Measurements from ENCODE around the gene SYNGR3. TPM values are rescaled to one million over a fixed set of nuclear protein-coding genes. Genes with fewer than 3 reads are reported as not detected.

SYNGR3 gene
- total RNA-seq, 2 donors from 2014 or later = 7.0 to 11.2 TPM

DNA sequence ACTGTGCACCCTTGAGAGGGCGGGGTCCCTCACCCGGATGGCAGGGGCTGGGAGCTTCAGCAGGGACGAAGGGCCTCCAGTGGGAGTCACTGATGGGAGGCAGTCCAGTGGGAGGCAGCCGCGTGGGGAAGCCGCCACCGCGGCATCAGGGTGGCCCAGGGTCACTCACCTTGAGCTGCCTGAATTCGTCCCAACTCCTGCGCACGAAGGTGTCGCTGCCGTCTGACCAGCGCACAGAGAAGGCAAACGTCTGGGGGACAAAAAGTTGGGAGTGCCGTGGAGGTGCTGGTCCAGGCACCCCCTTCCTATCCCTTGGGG, 9.0 kb upstream of the SYNGR3 start:
- Histone ChIP-seq H3K27me3 (ENCODE audit: control insufficient read depth, insufficient read depth, low read length, poor library complexity, severe bottlenecking) (peaks cover 47% of the 10 kb centered on the region), H3K9me3 (ENCODE audit: control insufficient read depth, low read length) (no peaks in the 10 kb centered on the region), H3K27ac (ENCODE audit: low read depth, low read length) (no peak overlapping the region), H3K4me3 (ENCODE audit: low read length) (no peak overlapping the region), H3K4me1 (ENCODE audit: control insufficient read depth, insufficient read depth, low read length) (no peaks in the 10 kb centered on the region), H3K36me3 (ENCODE audit: control insufficient read depth, insufficient read depth, low read length) (peaks cover 29% of the 10 kb centered on the region), H3K9ac (ENCODE audit: extremely low read depth, low read length, poor library complexity, severe bottlenecking) (no peak overlapping the region)
- Mint-ChIP-seq H3K9me3 (no peaks in the 10 kb centered on the region), H3K27ac (no peak overlapping the region), H3K36me3 (ENCODE audit: low read depth) (peaks cover 6% of the 10 kb centered on the region), H3K27me3 (ENCODE audit: insufficient read depth) (peaks cover 41% of the 10 kb centered on the region), H3K4me3 (no peak overlapping the region), H3K4me1 (peaks cover 5% of the 10 kb centered on the region)
- WGBS, 2 experiments (ENCODE audit: insufficient coverage in 1 of 2, insufficient read length in 1 of 2) = 62 to 64% methylated on average over 5 to 16 of the region's 16 CpGs
- TF ChIP-seq, protein P1, sequence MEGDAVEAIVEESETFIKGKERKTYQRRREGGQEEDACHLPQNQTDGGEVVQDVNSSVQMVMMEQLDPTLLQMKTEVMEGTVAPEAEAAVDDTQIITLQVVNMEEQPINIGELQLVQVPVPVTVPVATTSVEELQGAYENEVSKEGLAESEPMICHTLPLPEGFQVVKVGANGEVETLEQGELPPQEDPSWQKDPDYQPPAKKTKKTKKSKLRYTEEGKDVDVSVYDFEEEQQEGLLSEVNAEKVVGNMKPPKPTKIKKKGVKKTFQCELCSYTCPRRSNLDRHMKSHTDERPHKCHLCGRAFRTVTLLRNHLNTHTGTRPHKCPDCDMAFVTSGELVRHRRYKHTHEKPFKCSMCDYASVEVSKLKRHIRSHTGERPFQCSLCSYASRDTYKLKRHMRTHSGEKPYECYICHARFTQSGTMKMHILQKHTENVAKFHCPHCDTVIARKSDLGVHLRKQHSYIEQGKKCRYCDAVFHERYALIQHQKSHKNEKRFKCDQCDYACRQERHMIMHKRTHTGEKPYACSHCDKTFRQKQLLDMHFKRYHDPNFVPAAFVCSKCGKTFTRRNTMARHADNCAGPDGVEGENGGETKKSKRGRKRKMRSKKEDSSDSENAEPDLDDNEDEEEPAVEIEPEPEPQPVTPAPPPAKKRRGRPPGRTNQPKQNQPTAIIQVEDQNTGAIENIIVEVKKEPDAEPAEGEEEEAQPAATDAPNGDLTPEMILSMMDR (conservative IDR thresholded peaks at IDR 0.05) = no peak
- no peak for DNase-seq

DNA sequence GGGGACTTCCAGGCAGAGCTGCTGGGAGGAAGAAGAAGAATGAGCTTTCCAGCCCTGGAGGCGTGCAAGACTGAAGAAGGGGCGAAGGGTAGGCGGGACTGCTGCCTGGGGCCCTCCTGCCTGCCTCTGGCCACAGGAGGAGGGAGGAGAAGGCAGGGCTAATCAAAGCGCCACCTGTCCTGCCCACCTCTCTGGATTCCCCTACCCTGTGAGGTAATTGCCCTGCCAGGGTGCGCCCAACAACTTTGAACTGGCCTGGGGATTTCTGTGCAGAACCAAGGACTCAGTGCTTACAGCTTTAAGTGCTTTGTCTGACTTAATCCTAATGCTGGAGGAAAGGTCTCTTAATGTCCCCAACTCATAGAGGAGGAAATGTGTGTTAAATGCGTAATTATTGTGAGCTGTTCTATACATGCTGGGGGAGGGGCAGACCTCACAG, 8.4 kb upstream of the SYNGR3 start, which contains the start of gene NOXO1:
NOXO1 (minus strand) TSS at position 72 of the 439 bp plus-strand sequence. CDS start 290 bp downstream, outside the sequence.
- peak within 1 kb of the TSS; percentile 12 for H3K27ac ChIP-seq (ENCODE audit: low read depth, low read length)
- H3K4me3 ChIP-seq (ENCODE audit: low read length) = no peak within 1 kb of the TSS
- H3K27me3 ChIP-seq (ENCODE audit: control insufficient read depth, insufficient read depth, low read length, poor library complexity, severe bottlenecking) = peaks cover 47% of the 10 kb centered on the region
- H3K9ac ChIP-seq (ENCODE audit: extremely low read depth, low read length, poor library complexity, severe bottlenecking) = no peak within 1 kb of the TSS
- H3K9me3 ChIP-seq (ENCODE audit: control insufficient read depth, low read length) = no peaks in the 10 kb centered on the region
- WGBS, 2 experiments (ENCODE audit: insufficient coverage in 1 of 2, insufficient read length in 1 of 2) = 60 to 71% methylated on average over 1 to 6 of the region's 6 CpGs
- TF ChIP-seq, protein P1 (conservative IDR thresholded peaks at IDR 0.05) = no peak
- Mint-ChIP-seq H3K27me3 (ENCODE audit: insufficient read depth) (peaks cover 41% of the 10 kb centered on the region), H3K36me3 (ENCODE audit: low read depth) (peaks cover 3% of the 10 kb centered on the region), H3K4me1 (peaks cover 5% of the 10 kb centered on the region), H3K4me3 (peak within 1 kb of the TSS; percentile 9), H3K27ac (no peak within 1 kb of the TSS), H3K9me3 (no peaks in the 10 kb centered on the region)
- no peak for DNase-seq
- H3K4me1 ChIP-seq (ENCODE audit: control insufficient read depth, insufficient read depth, low read length) = no peaks in the 10 kb centered on the region
- H3K36me3 ChIP-seq (ENCODE audit: control insufficient read depth, insufficient read depth, low read length) = peaks cover 29% of the 10 kb centered on the region

DNA sequence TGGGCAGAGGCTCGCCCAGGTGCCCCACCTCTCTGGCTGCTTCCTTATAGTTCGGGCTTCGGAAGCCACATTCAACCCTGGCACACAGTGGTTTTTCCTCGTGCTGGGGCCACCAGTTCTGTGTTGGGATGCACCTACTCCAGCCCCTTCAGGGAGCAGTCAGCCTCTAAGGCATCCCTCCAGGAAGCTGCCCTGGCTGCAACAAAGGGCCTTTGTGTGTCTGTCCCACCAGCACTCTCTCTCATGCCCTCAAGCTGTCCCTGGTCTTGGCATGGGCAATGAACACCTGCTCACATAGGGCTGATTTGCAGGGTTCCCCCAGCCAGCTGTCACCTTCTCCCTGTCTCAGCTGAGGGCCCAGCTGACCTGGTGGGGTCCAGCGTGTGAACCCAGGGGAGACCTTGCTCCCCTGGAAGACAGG, 7.7 kb upstream of the SYNGR3 start:
- H3K9ac ChIP-seq (ENCODE audit: extremely low read depth, low read length, poor library complexity, severe bottlenecking) = no peak overlapping the region
- H3K27ac ChIP-seq (ENCODE audit: low read depth, low read length) = peak overlapping the region; percentile 12
- Mint-ChIP-seq H3K36me3 (ENCODE audit: low read depth) (peaks cover 9% of the 10 kb centered on the region), H3K9me3 (no peaks in the 10 kb centered on the region), H3K27me3 (ENCODE audit: insufficient read depth) (peaks cover 41% of the 10 kb centered on the region), H3K4me3 (no peak overlapping the region), H3K27ac (no peak overlapping the region), H3K4me1 (peaks cover 5% of the 10 kb centered on the region)
- peaks cover 47% of the 10 kb centered on the region for H3K27me3 ChIP-seq (ENCODE audit: control insufficient read depth, insufficient read depth, low read length, poor library complexity, severe bottlenecking)
- no peaks in the 10 kb centered on the region for H3K4me1 ChIP-seq (ENCODE audit: control insufficient read depth, insufficient read depth, low read length)
- no peak overlapping the region for H3K4me3 ChIP-seq (ENCODE audit: low read length)
- 77 to 81% methylated on average over 5 of the region's 5 CpGs for WGBS, 2 experiments (ENCODE audit: insufficient coverage in 1 of 2, insufficient read length in 1 of 2)
- DNase-seq = no peak
- TF ChIP-seq, protein P1 (conservative IDR thresholded peaks at IDR 0.05) = no peak
- peaks cover 29% of the 10 kb centered on the region for H3K36me3 ChIP-seq (ENCODE audit: control insufficient read depth, insufficient read depth, low read length)
- H3K9me3 ChIP-seq (ENCODE audit: control insufficient read depth, low read length) = no peaks in the 10 kb centered on the region
